K562 (cell line): ENCODE results near the gene AFF3. TPM values are rescaled to one million over a fixed set of nuclear protein-coding genes. Genes with fewer than 3 reads are reported as not detected.

Experiments used
- ATAC-seq: fragments of 200-7000 bp; cut with Tn5 transposase; 3 replicates; pipeline ENCODE4 v1.9.1; 2020; ENCODE audit warnings: moderate library complexity
- BruUV-seq: library from RNA; stranded (reverse); fragments of 400-500 nt; replicated peaks from 2 replicates; lab custom pipeline; 2021; lab: Mats Ljungman, UMichigan
- CTCF ChIA-PET: fragments of 300-600 bp; formaldehyde crosslinking; extraction: SDS; loops from one replicate; lab custom pipeline; 2021; ENCODE audit warnings: low intra/inter-chr PET ratio; lab: Yijun Ruan, JAX
- POLR2A ChIA-PET: fragments of 300-600, 350-650 bp; sonication (Branson Sonifier 250); formaldehyde crosslinking; extraction: SDS; loops from one replicate; lab custom pipeline; 2021; ENCODE audit warnings: antibody characterized with exemption, inconsistent platforms; lab: Yijun Ruan, JAX
- DNase-seq, 4 experiments: peaks; one replicate each; pipeline versions ENCODE4 v3.0.0 to v3.0.0-alpha.2; 2011 to 2018; ENCODE audit warnings: low spot score in 3 of 4, mixed read lengths in 3 of 4; ENCODE audit errors: extremely low read depth in 1 of 4
- FAIRE-seq: peaks from 2 replicates; lab custom pipeline; 2011; peaks lifted over from hg19 to GRCh38; lab: Jason Lieb, UNC
- H2AFZ ChIP-seq: 2 replicates; pipeline ENCODE4 v1.6.0; 2011; ENCODE audit warnings: low read depth, low read length, control low read depth, inconsistent platforms
- H3K27ac ChIP-seq: fragments of 200-600 bp; 3 replicates; pipeline ENCODE4 v1.8.0; 2011; ENCODE audit warnings: low read depth, mild to moderate bottlenecking, control low read depth, inconsistent platforms, low read length, moderate library complexity, mixed read lengths; ENCODE audit errors: extremely low read depth
- H3K27me3 ChIP-seq, 2 experiments: fragments of 300-600 bp in 1 of 2; 2 replicates in 1 of 2; 3 replicates in 1 of 2; pipeline versions ENCODE4 v1.6.0 to v1.8.0; 2011; ENCODE audit warnings: inconsistent platforms in 2 of 2, low read length in 2 of 2, mild to moderate bottlenecking in 1 of 2, mixed read lengths in 1 of 2, moderate library complexity in 1 of 2; ENCODE audit not compliant: control insufficient read depth in 2 of 2, insufficient read depth in 2 of 2
- H3K36me3 ChIP-seq: fragments of 300-600 bp; 3 replicates; pipeline ENCODE4 v1.8.0; 2011; ENCODE audit warnings: mild to moderate bottlenecking, low read length, inconsistent platforms; ENCODE audit not compliant: control insufficient read depth, insufficient read depth
- H3K4me1 ChIP-seq, 2 experiments: fragments of 200-600 bp in 1 of 2; replicated peaks in 1 of 2; 2 replicates in 1 of 2; 3 replicates in 1 of 2; pipeline versions ENCODE4 v1.5.1 to v1.8.0; 2011; ENCODE audit warnings: inconsistent platforms in 2 of 2, low read length in 2 of 2, mild to moderate bottlenecking in 1 of 2, mixed read lengths in 1 of 2, moderate library complexity in 1 of 2; ENCODE audit not compliant: control insufficient read depth in 2 of 2, insufficient read depth in 2 of 2
- H3K4me2 ChIP-seq: 2 replicates; pipeline ENCODE4 v1.6.1; 2011; ENCODE audit warnings: low read length, control low read depth, inconsistent platforms, mixed read lengths; ENCODE audit not compliant: insufficient read depth
- H3K4me3 ChIP-seq: fragments of 200-600 bp; sonication (generic), shearing (Covaris generic); 2 replicates; pipeline ENCODE4 v1.5.1; 2016; ENCODE audit warnings: control low read depth, inconsistent platforms
- H3K79me2 ChIP-seq: fragments of 200-600 bp; 3 replicates; pipeline ENCODE4 v1.8.0; 2011; ENCODE audit warnings: low read length, inconsistent platforms; ENCODE audit not compliant: control insufficient read depth, insufficient read depth
- H3K9ac ChIP-seq, 2 experiments: 2 replicates each; pipeline versions ENCODE4 v1.6.0 to v1.6.1; 2011; ENCODE audit warnings: low read depth in 2 of 2, low read length in 2 of 2, control low read depth in 1 of 2, inconsistent platforms in 1 of 2, mild to moderate bottlenecking in 1 of 2, mixed read lengths in 1 of 2; ENCODE audit not compliant: insufficient read depth in 1 of 2
- H3K9me1 ChIP-seq: one replicate; pipeline ENCODE4 v1.6.0; 2011; ENCODE audit warnings: inconsistent platforms, mild to moderate bottlenecking, low read length, moderate library complexity; ENCODE audit not compliant: control insufficient read depth, insufficient read depth
- H3K9me3 ChIP-seq: replicated peaks from 2 replicates; pipeline ENCODE4 v1.5.1; 2011; ENCODE audit warnings: low read depth, low read length, inconsistent platforms; ENCODE audit not compliant: control insufficient read depth, insufficient read depth
- H4K20me1 ChIP-seq: replicated peaks from 2 replicates; pipeline ENCODE4 v1.6.1; 2011; ENCODE audit warnings: low read length, inconsistent platforms, mixed read lengths; ENCODE audit not compliant: control insufficient read depth, insufficient read depth
- FOXK2 ChIP-seq, 2 experiments: fragments of 450-650 bp; IDR thresholded peaks in 1 of 2; conservative IDR thresholded peaks in 1 of 2; 2 replicates each; pipeline ENCODE4 v1.6.1; 2016; ENCODE audit warnings: low read depth in 2 of 2, mild to moderate bottlenecking in 1 of 2
- GTF3C2 ChIP-seq: IDR thresholded peaks from 3 replicates; pipeline ENCODE4 v1.6.1; 2011; ENCODE audit warnings: borderline replicate concordance, mild to moderate bottlenecking, moderate library complexity; ENCODE audit not compliant: insufficient read length; ENCODE audit errors: extremely low read depth
- KHSRP ChIP-seq: fragments of 450-650 bp; IDR thresholded peaks from 2 replicates; pipeline ENCODE4 v1.6.1; 2017
- KLF6 ChIP-seq: fragments of 250-450 bp; sonication (Bioruptor Pico); IDR thresholded peaks from 2 replicates; pipeline ENCODE4 v1.4.0; 2020; ENCODE audit warnings: mild to moderate bottlenecking, moderate library complexity, borderline replicate concordance
- MCM5 ChIP-seq: fragments of 450-650 bp; IDR thresholded peaks from 2 replicates; pipeline ENCODE4 v1.6.1; 2016; ENCODE audit warnings: low read depth
- NR2C1 ChIP-seq, 2 experiments: fragments of 450-650 bp; IDR thresholded peaks; 2 replicates each; pipeline ENCODE4 v1.6.1; 2017; ENCODE audit warnings: mild to moderate bottlenecking in 2 of 2, antibody characterized with exemption in 1 of 2, inconsistent platforms in 1 of 2, missing compliant biosample characterization in 1 of 2, missing genetic modification characterization in 1 of 2
- POLR3G ChIP-seq: IDR thresholded peaks from 2 replicates; pipeline ENCODE4 v1.6.1; 2011; ENCODE audit not compliant: insufficient read length, insufficient replicate concordance; ENCODE audit errors: extremely low read depth
- TBP ChIP-seq: optimal IDR thresholded peaks from 2 replicates; pipeline ENCODE3; 2011; ENCODE audit warnings: low read depth, low read length, improper control_type of control experiment
- ZNF717 ChIP-seq: fragments of 250-450 bp; sonication (Bioruptor Pico); IDR thresholded peaks from 2 replicates; pipeline ENCODE4 v1.5.0; 2021
- ZNF764 ChIP-seq: fragments of 250-450 bp; sonication (Bioruptor Pico); IDR thresholded peaks from 2 replicates; pipeline ENCODE4 v1.4.0; 2020; ENCODE audit warnings: low read depth, mild to moderate bottlenecking, moderate library complexity
- WGBS: fragments of 100-300 bp; shearing (Covaris generic); methylation state at CpG from one replicate; pipeline ENCODE4 v1.1.6; 2016; ENCODE audit warnings: low coverage, mixed read lengths; ENCODE audit not compliant: insufficient coverage; ENCODE audit errors: missing lambda C conversion rate; 5-methylcytosine and 5-hydroxymethylcytosine counted together
- in situ Hi-C: fragments of 300-500 bp; cut with MboI; formaldehyde crosslinking; loops from 4 replicates; pipeline ENCODE4 v1.15.0; 2018; ENCODE audit warnings: inconsistent platforms, mixed read lengths
- intact Hi-C: fragments of 100-400 bp; cut with micrococcal nuclease; formaldehyde crosslinking; loops from 2 replicates; pipeline ENCODE4 v1.14.2; 2022
- polyA plus RNA-seq, 8 experiments: library from polyadenylated mRNA; depleted of rRNA in 4 of 8; stranded (reverse) in 5 of 8; unstranded in 3 of 8; fragments of >200 nt; fragmentation: Nextera tagmentation in 2 of 8; fragmentation: Illumina TruSeq in 1 of 8; extraction: Ambion mirVana in 2 of 8; extraction: Trizol in 1 of 8; gene quantifications; 2 replicates each; pipeline versions ENCODE4 v1.2.1 to v1.2.3, GENCODE V29; 2011 to 2014; ENCODE audit warnings: inconsistent platforms in 1 of 8, missing spikeins in 1 of 8
- total RNA-seq, 7 experiments: library from RNA; depleted of rRNA in 6 of 7; stranded (reverse); fragments of >200 nt in 6 of 7; fragmentation: Illumina TruSeq in 2 of 7; extraction: Trizol in 2 of 7; gene quantifications; 2 replicates each; pipeline versions ENCODE4 v1.2.1 to v1.2.3, GENCODE V29; 2011 to 2021; ENCODE audit warnings: low replicate concordance in 1 of 7

AFF3 gene
- total and polyA plus RNA-seq, 9 of the 15 experiments (the other 6 are each of a cell fraction or from before 2014, with no cell fraction given) = 0.02 to 0.11 TPM; not detected in 7

DNA sequence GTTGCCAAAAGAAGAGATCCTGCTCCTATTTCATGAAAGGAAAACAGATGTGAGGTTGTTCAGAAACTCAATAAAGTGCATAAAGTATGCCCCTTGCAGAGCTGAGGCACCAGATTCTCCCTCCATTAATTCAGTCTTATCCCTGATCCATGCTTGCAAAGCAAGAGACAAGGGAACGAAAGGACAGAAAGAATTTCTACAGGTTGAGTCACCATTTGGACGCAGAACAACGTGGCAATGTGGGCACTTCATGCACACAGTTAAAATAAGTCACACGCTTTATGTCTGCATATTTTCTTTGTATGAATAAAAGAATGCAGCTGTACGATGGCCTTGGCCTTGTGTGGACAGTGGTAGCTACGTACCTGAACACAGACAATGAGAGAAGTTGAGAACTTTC is 330.8 kb downstream of the AFF3 start:
- H3K36me3 ChIP-seq = no peaks in the 10 kb centered on the region
- ATAC-seq = no peak
- ChIA-PET CTCF (no interaction called here), POLR2A (no interaction called here)
- H3K9ac ChIP-seq = no peak overlapping the region
- no peaks in the 10 kb centered on the region for H3K4me1 ChIP-seq
- H3K4me2 ChIP-seq = no peak overlapping the region
- 0% methylated on average over 6 of the region's 6 CpGs for WGBS
- intact Hi-C loops = no loop called here
- no peaks in the 10 kb centered on the region for H3K9me3 ChIP-seq
- in situ Hi-C loops = loop anchor here (25.0 kb wide), 1 partner anchor 249 kb away; no protein-coding TSS in a partner anchor
- DNase-seq = no peak
- peaks cover 24 to 26% of the 10 kb centered on the region in 2 experiments; a peak in 4 of 5 replicates for H3K27me3 ChIP-seq
- no TSS peak for BruUV-seq
- H2AFZ ChIP-seq = no peak overlapping the region
- no peaks in the 10 kb centered on the region for H3K9me1 ChIP-seq
- H3K27ac ChIP-seq = no peak overlapping the region
- no peak for FAIRE-seq
- no peak for TF ChIP-seq KHSRP
- no peak for TF ChIP-seq MCM5
- TF ChIP-seq FOXK2 (conservative IDR thresholded peaks at IDR 0.05 in 1 of 2, IDR thresholded peaks at IDR 0.05 in 1 of 2; ENCODE audit: low read depth in 2 of 2) = no peak
- no peak for TF ChIP-seq POLR3G
- no peak for TF ChIP-seq NR2C1 (IDR thresholded peaks at IDR 0.05)
- no peak for TF ChIP-seq NR2C1 (tag; IDR thresholded peaks at IDR 0.05)
- no peak for TF ChIP-seq KLF6 (CRISPR knock-in tag)
- no peak for TF ChIP-seq GTF3C2
- TF ChIP-seq ZNF717 (CRISPR knock-in tag) = no peak
- no peak for TF ChIP-seq ZNF764 (CRISPR knock-in tag)
- TF ChIP-seq TBP = no peak
- TF ChIP-seq, all 486 proteins: peak for 0
- H3K79me2 ChIP-seq = no peaks in the 10 kb centered on the region
- no peaks in the 10 kb centered on the region for H4K20me1 ChIP-seq
- no peak overlapping the region for H3K4me3 ChIP-seq
